Fibroblast of skin of right biceps (primary cell): Measurements from ENCODE around the gene KANSL1L.
A peak's percentile ranks its signal among the peaks of the same experiment; 100 is the strongest.

Experiments
- DNase-seq: peaks from one replicate; pipeline ENCODE4 v3.0.0-alpha.2; 2013

Gene KANSL1L

DNA sequence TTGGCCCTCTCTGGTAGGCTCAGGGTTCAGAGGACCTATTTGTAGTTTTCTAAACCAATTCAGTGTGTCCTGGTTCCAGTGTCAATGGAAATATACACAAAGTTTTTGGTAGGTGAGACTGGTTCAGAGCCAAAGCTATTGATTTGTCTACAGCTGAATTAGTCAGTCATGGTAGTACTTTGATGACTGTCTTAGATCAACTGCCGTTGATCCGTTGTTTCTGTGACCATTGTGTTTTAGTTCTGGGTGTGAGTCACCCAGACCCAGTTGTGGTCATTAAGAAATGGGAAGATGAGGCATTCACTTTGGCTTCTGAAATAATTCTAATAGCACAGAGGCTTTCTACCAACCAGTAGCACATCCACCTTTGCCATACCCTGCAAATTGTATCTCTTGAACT, 184.8 kb downstream of the KANSL1L start:
- DNase-seq: peak; percentile 2

DNA sequence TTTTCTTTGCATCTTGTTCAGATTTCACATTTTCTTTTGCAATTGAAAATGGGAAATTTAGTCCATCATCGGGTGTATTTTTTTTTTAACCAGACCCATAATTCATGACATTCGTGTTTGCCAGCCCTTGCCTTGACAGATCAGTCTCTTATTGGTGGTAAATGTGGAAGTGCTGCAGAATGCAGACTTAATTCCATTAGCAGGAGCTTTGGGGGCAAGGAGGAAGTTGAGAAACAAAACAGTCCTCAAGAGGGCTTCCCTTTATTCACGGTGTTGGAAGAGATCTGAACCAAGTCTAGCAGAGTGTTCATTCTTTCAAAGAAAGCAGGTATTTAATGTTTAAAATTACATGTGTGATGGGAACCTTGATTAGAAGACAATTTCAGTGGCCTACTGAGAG, 185.3 kb downstream of the KANSL1L start:
- DNase-seq: no peak

DNA sequence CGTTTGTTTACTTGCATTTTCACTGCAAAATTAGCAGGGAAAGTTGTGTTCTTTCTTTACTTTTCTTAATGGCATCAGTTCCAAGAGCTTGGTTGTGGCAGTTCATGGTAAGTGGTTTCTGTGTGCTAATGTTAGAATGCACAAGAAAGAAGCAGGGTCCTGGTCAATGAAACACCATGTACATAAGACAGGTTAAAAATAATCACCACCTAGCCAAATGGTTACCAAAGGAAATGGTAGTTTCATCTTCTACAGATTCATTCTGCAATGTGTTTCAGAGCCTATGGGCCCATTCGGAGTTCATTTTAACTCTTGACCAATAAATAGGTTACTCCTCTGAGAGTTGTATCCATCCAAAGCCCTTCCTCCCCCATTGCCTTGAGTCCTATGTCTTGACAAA, 186.9 kb downstream of the KANSL1L start:
- DNase-seq: no peak

DNA sequence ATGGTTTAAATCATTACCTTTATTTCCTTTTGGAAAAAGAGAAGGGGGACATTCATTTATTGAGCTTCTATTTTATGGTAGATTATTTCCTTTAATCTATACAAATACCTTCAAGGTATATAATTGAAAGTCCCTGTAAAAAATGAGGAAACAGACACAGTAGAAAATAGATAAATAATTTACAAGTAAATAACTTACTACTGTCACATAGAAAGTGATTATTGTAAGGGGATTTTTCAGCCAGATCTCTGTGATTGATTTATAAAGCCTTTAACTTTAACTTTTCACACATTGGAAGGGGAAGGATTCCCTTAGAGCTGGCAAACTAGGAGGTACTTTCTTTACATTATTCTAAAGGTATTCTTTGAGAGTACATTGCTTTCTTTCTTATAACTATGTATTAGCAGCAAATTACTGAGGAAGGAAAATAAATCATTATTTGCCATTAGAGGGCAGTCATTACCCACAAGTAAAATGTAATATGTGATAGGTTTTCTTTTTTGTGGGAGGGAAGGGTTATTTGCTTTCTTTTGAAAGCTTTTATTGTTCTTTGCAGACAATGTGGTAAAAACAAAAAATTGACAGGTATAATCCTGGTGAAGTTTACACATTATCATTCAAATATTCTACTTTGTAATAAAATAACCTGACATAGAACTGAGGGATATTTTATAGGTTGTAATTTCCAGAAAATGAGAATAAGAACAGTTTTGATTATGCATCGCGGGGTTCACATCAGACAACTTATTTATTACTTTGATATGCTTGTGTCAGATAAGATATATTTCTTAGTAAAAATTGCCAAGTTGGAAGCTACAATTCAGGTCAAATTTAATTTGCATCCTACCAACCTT, 193.6 kb downstream of the KANSL1L start:
- DNase-seq: peak; percentile 24

DNA sequence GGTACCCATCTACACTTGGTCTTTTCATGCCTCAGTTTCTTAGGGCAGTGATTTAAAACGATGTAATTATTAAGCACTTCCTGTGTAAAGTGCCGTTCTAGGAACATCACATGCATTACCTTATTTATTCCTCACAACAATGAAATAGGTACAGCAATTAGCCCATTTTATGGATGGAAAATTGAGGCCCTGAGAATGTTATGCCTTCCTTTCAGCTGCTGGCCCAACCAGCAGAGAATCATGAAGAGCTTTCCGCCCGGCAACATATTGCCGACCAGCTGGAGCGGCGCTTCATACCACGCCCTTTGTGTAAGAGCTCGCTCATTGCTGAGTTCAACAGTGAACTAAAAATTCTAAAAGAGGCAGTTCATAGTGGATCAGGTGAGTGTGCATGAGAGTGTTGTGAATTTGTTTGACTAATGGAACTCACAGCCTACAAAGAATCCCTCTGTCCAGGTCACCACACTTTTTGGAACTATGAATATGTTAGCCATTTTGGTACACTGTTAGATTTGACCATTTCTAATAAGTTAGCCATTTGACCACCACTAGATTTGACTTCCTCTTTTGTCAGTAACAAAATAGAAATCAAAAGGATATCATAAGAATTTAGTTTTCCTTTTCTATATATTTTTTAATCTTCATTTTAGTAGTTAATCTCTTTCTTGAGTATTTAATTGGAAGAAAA, 194.4 kb downstream of the KANSL1L start:
- no peak for DNase-seq

DNA sequence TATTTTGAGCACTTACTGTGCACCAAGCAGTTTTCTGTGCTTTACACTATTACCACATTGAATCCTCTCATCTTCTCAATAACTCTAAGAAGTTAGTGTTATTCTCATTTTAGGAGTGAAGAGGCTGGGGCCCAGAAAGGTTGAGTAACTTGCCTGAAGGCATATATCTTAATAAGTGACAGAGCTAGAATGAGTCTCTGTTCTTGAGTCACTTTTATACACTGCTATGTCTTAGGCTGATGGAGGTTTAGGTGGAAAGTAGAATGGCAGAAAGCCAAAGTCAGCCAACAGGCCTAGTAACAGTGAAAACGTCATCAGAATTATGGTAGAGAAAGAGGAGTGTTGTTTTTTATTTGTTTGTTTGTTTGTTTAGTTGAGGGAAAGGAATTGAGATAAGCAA, 196.6 kb downstream of the KANSL1L start:
- no peak for DNase-seq

DNA sequence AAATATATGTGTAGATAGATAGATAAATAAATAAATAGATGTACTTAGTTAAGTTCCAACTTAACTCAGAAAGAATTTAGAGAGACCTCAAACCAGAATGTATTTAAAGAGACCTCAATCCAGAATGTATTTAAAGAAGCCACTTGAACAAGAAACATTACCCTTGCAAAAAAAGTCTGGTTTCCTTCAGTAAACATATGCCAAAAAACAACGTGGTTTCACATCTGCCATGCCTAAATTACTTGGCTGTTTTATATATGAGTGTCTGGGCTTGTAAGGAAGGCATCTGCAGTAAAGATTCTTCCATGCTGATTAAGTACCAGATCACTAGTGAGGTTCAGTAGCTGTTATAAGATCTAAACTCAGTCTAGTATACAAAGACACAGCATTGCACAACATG, 197.9 kb downstream of the KANSL1L start:
- no peak for DNase-seq
